GM15510 (cell line): ENCODE results near the gene UROC1.

Experiments used
- POLR2A ChIP-seq: IDR thresholded peaks from 3 replicates; pipeline ENCODE4 v1.6.1; 2011; ENCODE audit warnings: borderline replicate concordance; ENCODE audit not compliant: insufficient read length; ENCODE audit errors: extremely low read depth

UROC1 gene

GRCh38 chr3:126434931-126435411, 82.6 kb downstream of the UROC1 start:
- no peak for TF ChIP-seq POLR2A

GRCh38 chr3:126434264-126434590, 83.3 kb downstream of the UROC1 start:
- no peak for TF ChIP-seq POLR2A

- no peak for TF ChIP-seq POLR2A
These were observed 83.9 kb downstream of the UROC1 start for GRCh38 chr3:126433496-126434263.

- TF ChIP-seq POLR2A, result no peak
These were observed 84.5 kb downstream of the UROC1 start for GRCh38 chr3:126433105-126433430.

- TF ChIP-seq POLR2A, result no peak
These were observed 85.0 kb downstream of the UROC1 start for GRCh38 chr3:126432361-126433104.
